Esophagus muscularis mucosa (tissue), 4 donors: ENCODE results near the gene BMP4. TPM values are rescaled to one million over a fixed set of nuclear protein-coding genes. Genes with fewer than 3 reads are reported as not detected.

ENCODE experiments used
- DNase-seq: peaks from one replicate; pipeline ENCODE4 v3.0.0-alpha.2; 2017; ENCODE audit errors: extremely low spot score
- H3K27ac ChIP-seq, 4 donors: fragments of 200-600 bp; sonication (generic); replicated peaks in 1 of 4; 1 replicate in 3 of 4; 2 replicates in 1 of 4; pipeline ENCODE4 v1.5.1; 2016 to 2019; ENCODE audit warnings: mild to moderate bottlenecking in 1 of 4
- H3K27me3 ChIP-seq, 4 donors: fragments of 200-600 bp; sonication (generic); one replicate each; pipeline versions ENCODE4 v1.5.1 to v1.6.0; 2016 to 2019
- H3K36me3 ChIP-seq, 4 donors: fragments of 200-600 bp; sonication (generic); one replicate each; pipeline ENCODE4 v1.5.1; 2016 to 2019
- H3K4me1 ChIP-seq, 4 donors: fragments of 200-600 bp; sonication (generic); one replicate each; pipeline ENCODE4 v1.5.1; 2016 to 2019
- H3K4me3 ChIP-seq, 4 donors: fragments of 200-600 bp; sonication (generic); 1 replicate in 2 of 4; 2 replicates in 2 of 4; pipeline ENCODE4 v1.5.1; 2016 to 2019; ENCODE audit warnings: mild to moderate bottlenecking in 4 of 4, moderate library complexity in 1 of 4
- H3K9me3 ChIP-seq, 4 donors: fragments of 200-600 bp; sonication (generic); 1 replicate in 3 of 4; 2 replicates in 1 of 4; pipeline ENCODE4 v1.5.1; 2016 to 2019
- EP300 ChIP-seq: sonication (generic); formaldehyde crosslinking; IDR thresholded peaks from one replicate; pipeline ENCODE4 v1.6.1; 2017; ENCODE audit warnings: antibody characterized with exemption
- POLR2A ChIP-seq: fragments of 450-650 bp; IDR thresholded peaks from one replicate; pipeline ENCODE4 v1.6.1; 2017; ENCODE audit warnings: antibody characterized with exemption, moderate library complexity, mild to moderate bottlenecking, low read depth
- POLR2AphosphoS5 ChIP-seq, 2 donors: sonication (generic); formaldehyde crosslinking; IDR thresholded peaks; one replicate each; pipeline ENCODE4 v1.6.1; 2017; ENCODE audit warnings: antibody characterized with exemption in 2 of 2
- WGBS: methylation state at CpG from one replicate; pipeline ENCODE4 v1.1.5; 2018; 5-methylcytosine and 5-hydroxymethylcytosine counted together
- intact Hi-C: fragments of 100-400 bp; cut with DNase I; formaldehyde crosslinking; loops from one replicate; pipeline ENCODE4 v1.15.1; 2023
- total RNA-seq, 4 donors: library from RNA; depleted of rRNA; stranded (reverse); fragments of >200 nt; gene quantifications; one replicate each; pipeline versions ENCODE4 v1.1.0 to v1.2.1, GENCODE V29; 2016
- TF ChIP-seq, protein P1 (sequence below), 3 experiments: fragments of 200-600 bp in 2 of 3; fragments of 450-650 bp in 1 of 3; sonication (generic) in 2 of 3; IDR thresholded peaks; one replicate each; pipeline ENCODE4 v1.5.1; 2017 to 2019; ENCODE audit warnings: antibody characterized with exemption in 3 of 3, mild to moderate bottlenecking in 2 of 3, moderate library complexity in 1 of 3

Gene BMP4
- 10 to 100 TPM; 16.0 to 29.9 (median 18.9) TPM for total RNA-seq

DNA sequence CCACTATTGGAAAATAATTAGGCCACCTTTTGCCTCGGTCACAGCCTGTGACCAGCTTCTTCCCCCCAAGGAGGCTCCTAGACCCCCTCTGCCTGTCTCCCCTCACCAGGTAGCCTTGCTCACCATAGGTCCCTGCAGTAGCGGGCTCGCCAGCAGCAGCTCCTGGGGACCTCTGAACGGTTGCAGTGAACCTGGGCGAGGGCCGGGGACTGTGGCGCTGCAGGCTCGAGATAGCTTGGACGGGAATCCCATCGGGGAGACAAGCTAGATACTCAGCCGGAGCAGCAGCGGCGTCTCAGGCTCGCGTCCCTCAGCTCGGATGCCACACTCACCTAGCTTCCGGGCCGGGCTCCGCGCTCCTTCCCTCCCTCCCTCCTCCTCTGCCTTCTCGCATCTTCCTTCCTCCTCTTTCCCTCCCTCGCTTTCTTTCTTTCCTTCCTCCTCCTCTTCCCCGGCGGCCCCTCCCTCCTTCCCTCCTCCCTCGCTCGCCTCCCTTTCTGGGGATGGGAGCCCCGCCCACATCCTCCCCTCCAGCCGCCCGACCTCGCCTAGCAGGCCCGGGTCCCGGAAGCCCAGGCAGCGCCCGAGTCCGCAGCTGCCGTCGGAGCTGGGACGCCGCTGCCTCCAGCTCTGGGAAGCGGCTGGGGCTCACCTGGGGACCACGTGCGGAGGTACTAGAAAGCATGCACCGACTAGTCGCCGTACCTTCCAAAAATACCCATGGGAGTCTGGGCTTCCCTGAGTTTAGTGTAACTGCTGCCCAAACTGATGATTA is at the start of gene BMP4:
BMP4 (minus strand) TSS at position 399 of the 775 bp plus-strand sequence. CDS start 4,603 bp downstream, outside the sequence.
- intact Hi-C loops = loop anchor here (10.0 kb wide), 2 partner anchors 218 to 422 kb away; no protein-coding TSS in a partner anchor
- WGBS = 10% methylated on average over 45 of the region's 45 CpGs

DNA sequence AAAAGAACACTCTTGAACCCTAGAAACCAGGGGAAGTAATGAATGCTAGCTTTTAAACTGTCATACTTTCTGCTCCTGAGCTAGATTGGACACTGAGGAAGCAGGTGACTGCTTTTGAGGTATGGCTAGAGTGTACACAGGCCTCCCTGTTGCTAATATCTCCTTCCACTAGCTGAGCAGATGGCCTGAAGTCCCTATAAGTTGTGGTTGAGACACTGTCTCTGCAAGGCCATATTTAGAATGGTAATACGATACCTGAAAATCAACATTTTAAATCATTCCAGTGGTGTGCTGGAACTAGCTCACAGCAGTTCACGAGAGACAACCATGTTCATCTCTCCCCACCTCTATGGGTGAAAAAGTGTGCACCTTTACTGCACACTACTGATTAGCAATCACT is 46.4 kb upstream of the BMP4 start:
- TF ChIP-seq EP300 (no peak), POLR2AphosphoS5 (IDR thresholded peaks at IDR 0.05) (no peak), POLR2A (no peak)
- TF ChIP-seq, protein P1, sequence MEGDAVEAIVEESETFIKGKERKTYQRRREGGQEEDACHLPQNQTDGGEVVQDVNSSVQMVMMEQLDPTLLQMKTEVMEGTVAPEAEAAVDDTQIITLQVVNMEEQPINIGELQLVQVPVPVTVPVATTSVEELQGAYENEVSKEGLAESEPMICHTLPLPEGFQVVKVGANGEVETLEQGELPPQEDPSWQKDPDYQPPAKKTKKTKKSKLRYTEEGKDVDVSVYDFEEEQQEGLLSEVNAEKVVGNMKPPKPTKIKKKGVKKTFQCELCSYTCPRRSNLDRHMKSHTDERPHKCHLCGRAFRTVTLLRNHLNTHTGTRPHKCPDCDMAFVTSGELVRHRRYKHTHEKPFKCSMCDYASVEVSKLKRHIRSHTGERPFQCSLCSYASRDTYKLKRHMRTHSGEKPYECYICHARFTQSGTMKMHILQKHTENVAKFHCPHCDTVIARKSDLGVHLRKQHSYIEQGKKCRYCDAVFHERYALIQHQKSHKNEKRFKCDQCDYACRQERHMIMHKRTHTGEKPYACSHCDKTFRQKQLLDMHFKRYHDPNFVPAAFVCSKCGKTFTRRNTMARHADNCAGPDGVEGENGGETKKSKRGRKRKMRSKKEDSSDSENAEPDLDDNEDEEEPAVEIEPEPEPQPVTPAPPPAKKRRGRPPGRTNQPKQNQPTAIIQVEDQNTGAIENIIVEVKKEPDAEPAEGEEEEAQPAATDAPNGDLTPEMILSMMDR (IDR thresholded peaks at IDR 0.05) = no peak

More for the DNA sequence above, at the start of gene BMP4:
- TF ChIP-seq POLR2AphosphoS5 (IDR thresholded peaks at IDR 0.05) (peak; percentile 53 to 75), POLR2A (no peak), EP300 (no peak)
- no peak for DNase-seq
- H3K27ac ChIP-seq = peak within 1 kb of the TSS; percentile 72 to 83 (median 78)
- H3K9me3 ChIP-seq = no peaks in the 10 kb centered on the region
- H3K4me3 ChIP-seq = peak within 1 kb of the TSS; percentile 59 to 68 (median 66)
- peaks cover 18 to 54% (median 54%) of the 10 kb centered on the region in 4 donors for H3K4me1 ChIP-seq
- peaks cover 0 to 88% (median 25%) of the 10 kb centered on the region in 4 donors for H3K27me3 ChIP-seq
- H3K36me3 ChIP-seq = no peaks in the 10 kb centered on the region

DNA sequence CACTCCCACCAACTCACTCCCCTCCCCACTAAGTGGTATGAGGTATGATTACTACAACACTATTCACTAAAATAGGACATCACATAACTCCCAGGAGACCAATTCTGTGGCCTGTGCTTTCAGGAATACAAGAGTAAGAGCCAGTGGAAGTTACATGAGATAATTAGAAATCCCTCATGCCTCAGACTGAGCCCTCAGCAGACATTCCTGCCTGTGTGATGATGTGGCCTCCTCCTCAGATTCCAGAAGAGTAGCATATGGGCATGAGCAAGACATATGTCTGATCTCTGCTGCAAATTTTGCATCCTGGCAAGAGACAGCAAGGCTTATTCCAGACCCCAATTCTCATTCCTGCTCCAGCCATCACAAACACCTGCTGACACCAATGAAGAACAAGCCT is 46.0 kb upstream of the BMP4 start:
- intact Hi-C loops = no loop called here
- no peaks in the 10 kb centered on the region for H3K9me3 ChIP-seq
- H3K4me1 ChIP-seq = peaks cover 0 to 7% (median 2%) of the 10 kb centered on the region in 4 donors
- TF ChIP-seq EP300 = no peak
- TF ChIP-seq POLR2AphosphoS5 (IDR thresholded peaks at IDR 0.05) = no peak
- no peak for TF ChIP-seq POLR2A
- TF ChIP-seq, protein P1 (IDR thresholded peaks at IDR 0.05) = no peak
- H3K4me3 ChIP-seq = no peak overlapping the region
- H3K27ac ChIP-seq = no peak overlapping the region
- no peaks in the 10 kb centered on the region for H3K36me3 ChIP-seq
- no peak for DNase-seq
- H3K27me3 ChIP-seq = no peaks in the 10 kb centered on the region

More for the DNA sequence above, 46.4 kb upstream of the BMP4 start:
- Histone ChIP-seq H3K4me3 (no peak overlapping the region), H3K27me3 (no peaks in the 10 kb centered on the region), H3K27ac (no peak overlapping the region), H3K36me3 (no peaks in the 10 kb centered on the region), H3K9me3 (no peaks in the 10 kb centered on the region), H3K4me1 (peaks cover 0 to 7% (median 2%) of the 10 kb centered on the region in 4 donors)
- WGBS = 77% methylated on average over 2 of the region's 2 CpGs
- intact Hi-C loops = no loop called here
- no peak for DNase-seq

DNA sequence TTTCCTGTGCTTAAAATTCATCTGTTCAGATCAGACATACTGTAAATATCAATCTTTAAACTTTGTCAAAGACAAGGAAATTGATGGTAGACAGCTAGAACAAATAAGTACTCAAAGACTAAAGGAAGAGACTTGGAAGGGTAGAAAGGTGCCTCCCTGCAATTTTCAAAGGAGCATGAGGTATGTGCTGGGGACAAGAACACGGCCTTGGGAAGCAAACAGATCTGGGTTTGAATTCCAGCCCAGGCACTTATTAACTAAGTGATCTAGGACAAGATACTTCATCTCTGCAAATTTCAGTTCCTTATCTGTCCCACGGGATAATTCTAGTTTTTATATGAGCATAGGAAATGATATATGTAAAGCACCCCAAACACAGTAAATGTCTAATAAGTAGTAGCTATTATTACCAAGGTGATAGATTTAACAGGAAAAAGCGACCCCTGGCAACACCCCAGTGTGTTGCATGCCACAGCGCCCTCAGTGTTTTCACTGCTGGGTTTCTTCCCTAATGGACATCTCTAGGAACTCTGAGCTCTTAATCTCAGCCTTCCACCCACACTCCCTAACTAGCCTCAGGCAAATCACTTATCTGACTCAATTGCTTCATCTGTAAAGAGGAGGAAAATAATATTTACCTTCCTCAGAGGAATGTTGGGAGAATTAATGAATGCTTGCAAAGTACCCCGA is 44.7 kb upstream of the BMP4 start:
- no peak for DNase-seq
- TF ChIP-seq, protein P1 (IDR thresholded peaks at IDR 0.05) = no peak
- no peak for TF ChIP-seq POLR2A
- TF ChIP-seq POLR2AphosphoS5 (IDR thresholded peaks at IDR 0.05) = no peak
- TF ChIP-seq EP300 = no peak
- no peak overlapping the region for H3K27ac ChIP-seq
- H3K4me1 ChIP-seq = peaks cover 0 to 7% (median 2%) of the 10 kb centered on the region in 4 donors
- no peaks in the 10 kb centered on the region for H3K27me3 ChIP-seq
- WGBS = 75% methylated on average over 5 of the region's 5 CpGs
- intact Hi-C loops = no loop called here
- H3K36me3 ChIP-seq = no peaks in the 10 kb centered on the region
- no peaks in the 10 kb centered on the region for H3K9me3 ChIP-seq
- H3K4me3 ChIP-seq = no peak overlapping the region

DNA sequence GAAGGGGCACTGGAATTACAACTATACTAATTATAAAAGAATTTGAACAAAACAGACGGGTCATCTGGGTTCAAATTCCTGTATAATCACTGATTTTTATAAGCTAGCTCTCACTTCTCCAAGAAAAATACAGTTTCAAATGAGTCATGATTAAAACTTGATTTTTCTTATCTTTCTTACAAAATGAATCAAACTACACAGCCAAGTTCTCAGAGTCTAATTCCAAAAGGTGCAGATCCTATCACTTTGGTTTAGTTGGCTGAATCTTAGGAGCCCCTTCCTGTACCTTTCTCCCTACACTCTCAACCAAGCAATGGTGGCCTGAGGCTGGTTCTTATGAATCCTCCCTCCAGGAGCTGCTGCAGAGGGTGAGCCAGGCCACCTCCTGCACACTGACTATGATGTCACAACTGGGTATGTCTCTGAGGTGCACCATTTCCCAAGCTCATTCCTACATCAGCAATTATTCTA is 43.8 kb upstream of the BMP4 start:
- WGBS = 89% methylated on average over 1 of the region's 1 CpG
- no peak for DNase-seq
- intact Hi-C loops = no loop called here
- Histone ChIP-seq H3K36me3 (no peaks in the 10 kb centered on the region), H3K4me1 (peaks cover 0 to 7% (median 2%) of the 10 kb centered on the region in 4 donors), H3K9me3 (no peaks in the 10 kb centered on the region), H3K27me3 (no peaks in the 10 kb centered on the region), H3K27ac (no peak overlapping the region), H3K4me3 (no peak overlapping the region)
- no peak for TF ChIP-seq EP300
- TF ChIP-seq POLR2A = no peak
- TF ChIP-seq, protein P1 (IDR thresholded peaks at IDR 0.05) = no peak
- no peak for TF ChIP-seq POLR2AphosphoS5 (IDR thresholded peaks at IDR 0.05)
